H9 (cell line): ENCODE measurements around the gene PTCH1. TPM values are rescaled to one million over a fixed set of nuclear protein-coding genes. Genes with fewer than 3 reads are reported as not detected.

Experiments used
- DNase-seq: peaks from one replicate; pipeline ENCODE4 v3.0.0-alpha.2; 2017
- H2AFZ ChIP-seq: one replicate; pipeline ENCODE4 v1.6.1; 2013; ENCODE audit warnings: mild to moderate bottlenecking, low read length, control low read depth, moderate library complexity
- H2AK5ac ChIP-seq: 2 replicates; pipeline ENCODE4 v1.6.1; 2013; ENCODE audit warnings: low read length, control low read depth, mixed read lengths; ENCODE audit not compliant: insufficient read length
- H2BK120ac ChIP-seq: one replicate; pipeline ENCODE4 v1.6.1; 2013; ENCODE audit warnings: low read depth, mild to moderate bottlenecking, low read length, control low read depth, inconsistent platforms; ENCODE audit not compliant: poor library complexity, severe bottlenecking
- H2BK12ac ChIP-seq: 2 replicates; pipeline ENCODE4 v1.6.1; 2013; ENCODE audit warnings: low read length, control low read depth, mixed read lengths, low read depth; ENCODE audit not compliant: insufficient read length
- H2BK15ac ChIP-seq: 2 replicates; pipeline ENCODE4 v1.6.1; 2013; ENCODE audit warnings: low read depth, low read length, control low read depth
- H2BK20ac ChIP-seq: one replicate; pipeline ENCODE4 v1.6.1; 2013; ENCODE audit warnings: low read depth, mild to moderate bottlenecking, low read length, control low read depth, inconsistent platforms; ENCODE audit not compliant: poor library complexity, severe bottlenecking
- H2BK5ac ChIP-seq: 2 replicates; pipeline ENCODE4 v1.6.1; 2013; ENCODE audit warnings: low read length, control low read depth, mixed read lengths; ENCODE audit not compliant: insufficient read length
- H3K14ac ChIP-seq: 2 replicates; pipeline ENCODE4 v1.6.1; 2013; ENCODE audit warnings: low read length, control low read depth; ENCODE audit not compliant: insufficient read depth
- H3K18ac ChIP-seq: 2 replicates; pipeline ENCODE4 v1.6.1; 2013; ENCODE audit warnings: low read depth, mild to moderate bottlenecking, mixed read lengths, low read length, control low read depth; ENCODE audit not compliant: insufficient read length
- H3K23ac ChIP-seq: 2 replicates; pipeline ENCODE4 v1.6.1; 2013; ENCODE audit warnings: low read length, control low read depth, mixed read lengths, low read depth; ENCODE audit not compliant: insufficient read length
- H3K23me2 ChIP-seq: 2 replicates; pipeline ENCODE4 v1.6.1; 2013; ENCODE audit warnings: low read depth, mild to moderate bottlenecking, mixed read lengths, low read length, control low read depth; ENCODE audit not compliant: insufficient read length, poor library complexity, severe bottlenecking
- H3K27ac ChIP-seq: 2 replicates; pipeline ENCODE4 v1.5.1; 2013; ENCODE audit warnings: low read length, control low read depth, mixed read lengths, low read depth; ENCODE audit not compliant: insufficient read length
- H3K27me3 ChIP-seq: 2 replicates; pipeline ENCODE4 v1.6.1; 2013; ENCODE audit warnings: low read length, control low read depth, inconsistent platforms; ENCODE audit not compliant: insufficient read depth
- H3K4ac ChIP-seq: 2 replicates; pipeline ENCODE4 v1.6.1; 2013; ENCODE audit warnings: low read depth, mild to moderate bottlenecking, control low read depth, inconsistent platforms, low read length, moderate library complexity
- H3K4me1 ChIP-seq: 2 replicates; pipeline ENCODE4 v1.6.1; 2013; ENCODE audit warnings: low read length, control low read depth, inconsistent platforms; ENCODE audit not compliant: insufficient read depth
- H3K4me2 ChIP-seq: 2 replicates; pipeline ENCODE4 v1.6.1; 2013; ENCODE audit warnings: low read length, control low read depth, mixed read lengths; ENCODE audit not compliant: insufficient read length, insufficient read depth
- H3K56ac ChIP-seq: 2 replicates; pipeline ENCODE4 v1.6.1; 2013; ENCODE audit warnings: low read depth, mild to moderate bottlenecking, mixed read lengths, low read length, control low read depth; ENCODE audit not compliant: insufficient read length
- H3K79me1 ChIP-seq: 2 replicates; pipeline ENCODE4 v1.6.1; 2013; ENCODE audit warnings: low read depth, mild to moderate bottlenecking, moderate library complexity, low read length, control low read depth, inconsistent platforms; ENCODE audit not compliant: insufficient read depth, poor library complexity, severe bottlenecking
- H3K79me2 ChIP-seq: 2 replicates; pipeline ENCODE4 v1.6.1; 2013; ENCODE audit warnings: low read length, control low read depth, inconsistent platforms; ENCODE audit not compliant: insufficient read depth
- H3K9ac ChIP-seq: 2 replicates; pipeline ENCODE4 v1.6.1; 2013; ENCODE audit warnings: low read length, control low read depth, mixed read lengths; ENCODE audit not compliant: insufficient read length; ENCODE audit errors: extremely low read depth
- H3K9me3 ChIP-seq: one replicate; pipeline ENCODE4 v1.6.1; 2013; ENCODE audit warnings: low read depth, low read length, inconsistent platforms; ENCODE audit not compliant: control insufficient read depth
- H3T11ph ChIP-seq: one replicate; pipeline ENCODE4 v1.6.1; 2013; ENCODE audit warnings: mild to moderate bottlenecking, low read length, control low read depth, inconsistent platforms
- H4K20me1 ChIP-seq: one replicate; pipeline ENCODE4 v1.6.1; 2013; ENCODE audit not compliant: control insufficient read depth, insufficient read length, insufficient read depth
- H4K5ac ChIP-seq: 2 replicates; pipeline ENCODE4 v1.6.1; 2013; ENCODE audit warnings: low read depth, mild to moderate bottlenecking, mixed read lengths, low read length, control low read depth; ENCODE audit not compliant: insufficient read length
- H4K8ac ChIP-seq: replicated peaks from 2 replicates; pipeline ENCODE4 v1.6.1; 2013; ENCODE audit warnings: low read length, control low read depth, mixed read lengths, low read depth; ENCODE audit not compliant: insufficient read length
- H4K91ac ChIP-seq: 2 replicates; pipeline ENCODE4 v1.6.1; 2013; ENCODE audit warnings: low read depth, mild to moderate bottlenecking, moderate library complexity, mixed read lengths, low read length, control low read depth; ENCODE audit not compliant: insufficient read length
- H3K27ac Mint-ChIP-seq, 3 experiments: 2 replicates in 2 of 3; 3 replicates in 1 of 3; pipeline ENCODE4 v1.8.0; 2020 to 2021; ENCODE audit warnings: mixed read lengths in 3 of 3, mild to moderate bottlenecking in 1 of 3, moderate library complexity in 1 of 3
- H3K27me3 Mint-ChIP-seq: 2 replicates; pipeline ENCODE4 v1.8.0; 2021; ENCODE audit warnings: low read depth, mild to moderate bottlenecking, moderate library complexity, mixed read lengths
- H3K36me3 Mint-ChIP-seq, 3 experiments: 2 replicates in 2 of 3; 3 replicates in 1 of 3; pipeline ENCODE4 v1.8.0; 2020 to 2021; ENCODE audit warnings: low read depth in 3 of 3, mixed read lengths in 3 of 3; ENCODE audit not compliant: insufficient read depth in 1 of 3
- H3K4me1 Mint-ChIP-seq, 2 experiments: 2 replicates each; pipeline ENCODE4 v1.8.0; 2020; ENCODE audit warnings: mixed read lengths in 2 of 2
- H3K4me3 Mint-ChIP-seq, 2 experiments: 2 replicates in 1 of 2; 3 replicates in 1 of 2; pipeline ENCODE4 v1.8.0; 2020 to 2021; ENCODE audit warnings: mild to moderate bottlenecking in 2 of 2, mixed read lengths in 2 of 2, moderate library complexity in 1 of 2
- H3K9me3 Mint-ChIP-seq, 2 experiments: 2 replicates in 1 of 2; 3 replicates in 1 of 2; pipeline ENCODE4 v1.8.0; 2020; ENCODE audit warnings: mild to moderate bottlenecking in 2 of 2, mixed read lengths in 2 of 2, moderate library complexity in 1 of 2
- CTCF ChIP-seq: fragments of 200-600 bp; sonication (generic); conservative IDR thresholded peaks from 3 replicates; pipeline ENCODE4 v1.8.0; 2021; ENCODE audit warnings: antibody characterized with exemption, mild to moderate bottlenecking
- WGBS: extraction: QIAGEN DNeasy Blood & Tissue Kit; methylation state at CpG from one replicate; pipeline ENCODE4 v1.1.7; 2013; ENCODE audit warnings: missing lambda C conversion rate, low lambda C conversion rate, mixed read lengths; ENCODE audit not compliant: insufficient read length; ENCODE audit errors: extremely low coverage; 5-methylcytosine and 5-hydroxymethylcytosine counted together
- total RNA-seq: library from RNA; stranded (reverse); gene quantifications from 2 replicates; pipeline ENCODE4 v1.2.1, GENCODE V29; 2021

PTCH1 gene
- total RNA-seq, 1 experiment from 2014 or later, result 9.1 TPM

- Mint-ChIP-seq H3K36me3 (no peaks in the 10 kb centered on the region; a peak in 1 of 7 replicates), H3K27ac (no peak overlapping the region)
Observed at GRCh38 chr9:95438561-95439357, 78.0 kb downstream of the PTCH1 start.

More at GRCh38 chr9:95438561-95439357, 78.0 kb downstream of the PTCH1 start:
- Histone ChIP-seq H3K27me3 (no peaks in the 10 kb centered on the region), H2AFZ (no peak overlapping the region), H2AK5ac (no peak overlapping the region), H2BK5ac (no peak overlapping the region), H2BK120ac (no peak overlapping the region), H3K9me3 (no peaks in the 10 kb centered on the region), H2BK20ac (no peak overlapping the region), H3K4me2 (no peak overlapping the region), H3K23ac (no peak overlapping the region), H3T11ph (no peak overlapping the region), H4K20me1 (no peaks in the 10 kb centered on the region), H4K8ac (no peak overlapping the region), H3K4me1 (peaks cover 5% of the 10 kb centered on the region; the same call in 1 of the 2 replicates), H3K79me2 (no peaks in the 10 kb centered on the region), H4K91ac (no peak overlapping the region), H3K18ac (no peak overlapping the region), H2BK12ac (no peak overlapping the region), H2BK15ac (no peak overlapping the region), H4K5ac (no peak overlapping the region), H3K79me1 (no peaks in the 10 kb centered on the region), H3K9ac (no peak overlapping the region), H3K56ac (no peak overlapping the region), H3K4ac (no peak overlapping the region), H3K23me2 (no peaks in the 10 kb centered on the region), H3K27ac (no peak overlapping the region), H3K14ac (no peak overlapping the region)
- peaks cover 36% of the 10 kb centered on the region for H3K27me3 Mint-ChIP-seq
- no peak overlapping the region for H3K4me3 Mint-ChIP-seq
- no peak for DNase-seq
- H3K9me3 Mint-ChIP-seq, result peaks cover 0 to 2% of the 10 kb centered on the region in 2 experiments; a peak in 2 of 5 replicates
- TF ChIP-seq CTCF, result no peak
- peaks cover 13 to 16% of the 10 kb centered on the region in 2 experiments for H3K4me1 Mint-ChIP-seq
- no CpG with 5 or more reads among the region's 9 CpGs for WGBS
